Measurements from ENCODE around the gene VPS33B.

The VPS33B gene

DNA sequence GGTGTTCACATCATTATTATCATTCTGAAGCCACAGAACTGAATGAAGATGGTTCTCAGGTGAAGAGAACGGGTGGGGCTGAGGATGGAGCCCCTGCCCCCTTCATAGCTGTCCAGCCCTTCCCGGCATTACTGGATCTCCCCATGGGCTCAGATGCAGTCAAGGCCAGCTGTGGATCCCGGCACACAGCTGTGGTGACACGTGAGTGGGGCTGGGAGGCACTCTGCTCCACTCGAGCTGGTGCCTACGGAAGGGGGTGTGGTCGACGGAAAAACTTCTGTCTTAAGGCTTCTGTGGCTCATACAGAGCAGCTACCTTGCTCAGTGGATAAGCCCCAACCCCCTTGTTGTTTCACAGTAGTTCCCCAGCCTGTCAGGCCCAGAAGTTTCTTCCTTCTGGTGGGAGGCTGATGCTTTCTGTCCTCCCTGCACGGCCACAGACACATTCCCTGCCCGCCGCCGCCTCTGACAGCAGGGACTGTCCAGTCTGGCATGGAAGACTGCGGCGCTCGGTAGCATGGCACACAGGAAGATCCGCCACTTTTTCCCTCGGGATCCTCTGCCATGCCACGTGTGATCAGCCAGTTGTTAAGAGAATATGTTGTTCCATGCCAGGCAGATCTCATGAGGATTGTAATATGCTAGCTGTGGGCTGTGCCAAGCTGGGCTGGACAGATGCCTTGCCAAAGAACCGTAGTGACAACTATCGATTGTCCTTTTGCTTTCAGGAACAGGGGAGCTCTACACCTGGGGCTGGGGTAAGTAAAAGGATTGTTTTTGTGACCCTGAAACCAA is 61.9 kb downstream of the VPS33B start:
- DNase-seq (ENCODE audit: low spot score) = no peak
- in situ Hi-C loops (cut with MboI; ENCODE audit: low pct_unique_long_range_greater_than_20kb, low sequenced_read_pairs, unreplicated experiment) = no loop called here
- TF ChIP-seq, protein P1, sequence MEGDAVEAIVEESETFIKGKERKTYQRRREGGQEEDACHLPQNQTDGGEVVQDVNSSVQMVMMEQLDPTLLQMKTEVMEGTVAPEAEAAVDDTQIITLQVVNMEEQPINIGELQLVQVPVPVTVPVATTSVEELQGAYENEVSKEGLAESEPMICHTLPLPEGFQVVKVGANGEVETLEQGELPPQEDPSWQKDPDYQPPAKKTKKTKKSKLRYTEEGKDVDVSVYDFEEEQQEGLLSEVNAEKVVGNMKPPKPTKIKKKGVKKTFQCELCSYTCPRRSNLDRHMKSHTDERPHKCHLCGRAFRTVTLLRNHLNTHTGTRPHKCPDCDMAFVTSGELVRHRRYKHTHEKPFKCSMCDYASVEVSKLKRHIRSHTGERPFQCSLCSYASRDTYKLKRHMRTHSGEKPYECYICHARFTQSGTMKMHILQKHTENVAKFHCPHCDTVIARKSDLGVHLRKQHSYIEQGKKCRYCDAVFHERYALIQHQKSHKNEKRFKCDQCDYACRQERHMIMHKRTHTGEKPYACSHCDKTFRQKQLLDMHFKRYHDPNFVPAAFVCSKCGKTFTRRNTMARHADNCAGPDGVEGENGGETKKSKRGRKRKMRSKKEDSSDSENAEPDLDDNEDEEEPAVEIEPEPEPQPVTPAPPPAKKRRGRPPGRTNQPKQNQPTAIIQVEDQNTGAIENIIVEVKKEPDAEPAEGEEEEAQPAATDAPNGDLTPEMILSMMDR (IDR thresholded peaks at IDR 0.05; ENCODE audit: extremely low read depth, insufficient read depth, missing control alignments) = no peak

DNA sequence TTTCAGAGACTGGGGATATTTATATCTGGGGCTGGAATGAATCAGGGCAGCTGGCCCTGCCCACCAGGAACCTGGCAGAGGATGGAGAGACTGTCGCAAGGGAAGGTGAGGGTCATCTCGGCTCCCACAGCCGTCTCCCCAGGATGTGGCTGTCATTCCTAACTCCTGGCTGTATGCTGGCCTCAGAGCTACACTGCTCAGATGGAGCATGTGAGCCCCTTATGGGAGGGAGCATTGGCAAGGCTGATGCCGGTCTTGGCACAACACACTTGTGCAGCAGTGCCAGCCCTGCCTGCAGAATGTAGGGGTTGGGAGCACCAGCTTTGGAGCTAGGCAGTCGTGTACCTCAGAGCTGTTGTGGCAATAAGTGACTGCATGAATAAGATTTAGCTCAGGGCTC is 62.5 kb downstream of the VPS33B start:
- TF ChIP-seq, protein P1 (IDR thresholded peaks at IDR 0.05; ENCODE audit: extremely low read depth, insufficient read depth, missing control alignments) = no peak
- in situ Hi-C loops (cut with MboI; ENCODE audit: low pct_unique_long_range_greater_than_20kb, low sequenced_read_pairs, unreplicated experiment) = no loop called here
- no peak for DNase-seq (ENCODE audit: low spot score)

DNA sequence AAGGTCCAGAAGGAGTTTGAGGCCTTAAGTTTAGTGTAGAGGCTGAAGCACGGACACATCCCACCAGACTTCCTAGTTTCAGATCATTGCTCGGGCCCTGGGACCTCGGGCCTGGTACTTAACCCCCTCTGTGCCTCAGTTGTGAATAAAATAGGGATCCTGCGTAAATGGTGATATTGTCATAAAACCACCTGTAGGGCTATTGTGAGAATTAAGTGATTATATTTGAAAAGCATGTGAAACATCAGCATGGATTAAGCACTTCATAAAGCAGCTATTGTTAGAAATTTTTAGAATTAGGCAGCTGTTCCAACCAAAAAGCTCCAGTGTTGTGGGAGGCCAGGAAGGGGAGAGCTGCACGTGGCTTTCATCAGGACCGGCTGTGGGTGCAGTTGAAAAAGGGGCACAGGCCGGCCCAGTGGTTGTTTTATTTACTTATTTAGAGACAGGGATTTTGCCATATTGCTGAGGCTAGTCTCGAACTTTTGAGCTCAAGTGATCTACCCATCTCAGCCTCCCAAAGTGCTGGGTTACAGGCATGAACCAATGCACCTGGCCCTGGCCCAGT is 63.3 kb downstream of the VPS33B start:
- no peak for DNase-seq (ENCODE audit: low spot score)
- TF ChIP-seq, protein P1 (IDR thresholded peaks at IDR 0.05; ENCODE audit: extremely low read depth, insufficient read depth, missing control alignments) = no peak
- in situ Hi-C loops (cut with MboI; ENCODE audit: low pct_unique_long_range_greater_than_20kb, low sequenced_read_pairs, unreplicated experiment) = no loop called here

DNA sequence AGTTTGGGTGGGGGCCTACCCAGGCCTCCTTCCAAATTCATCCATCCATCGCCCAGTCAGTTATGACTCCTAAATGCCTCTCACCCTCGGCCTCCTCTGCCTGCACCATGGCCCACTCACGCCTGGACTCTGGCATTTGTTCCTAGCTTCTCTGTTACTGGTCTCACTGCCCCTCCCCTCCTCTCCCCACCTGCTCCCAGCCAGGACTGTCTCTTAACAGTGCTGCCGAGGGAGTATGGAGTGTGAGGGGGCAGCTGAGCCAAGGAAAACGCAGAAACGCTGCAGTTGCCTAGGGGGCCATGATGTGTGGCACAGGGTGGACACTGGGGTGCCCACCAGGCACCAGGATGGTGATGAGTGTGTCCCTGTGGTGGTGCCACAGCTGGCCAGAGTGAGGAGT is 64.6 kb downstream of the VPS33B start:
- DNase-seq (ENCODE audit: low spot score) = no peak
- in situ Hi-C loops (cut with MboI; ENCODE audit: low pct_unique_long_range_greater_than_20kb, low sequenced_read_pairs, unreplicated experiment) = no loop called here
- TF ChIP-seq, protein P1 (IDR thresholded peaks at IDR 0.05; ENCODE audit: extremely low read depth, insufficient read depth, missing control alignments) = no peak

DNA sequence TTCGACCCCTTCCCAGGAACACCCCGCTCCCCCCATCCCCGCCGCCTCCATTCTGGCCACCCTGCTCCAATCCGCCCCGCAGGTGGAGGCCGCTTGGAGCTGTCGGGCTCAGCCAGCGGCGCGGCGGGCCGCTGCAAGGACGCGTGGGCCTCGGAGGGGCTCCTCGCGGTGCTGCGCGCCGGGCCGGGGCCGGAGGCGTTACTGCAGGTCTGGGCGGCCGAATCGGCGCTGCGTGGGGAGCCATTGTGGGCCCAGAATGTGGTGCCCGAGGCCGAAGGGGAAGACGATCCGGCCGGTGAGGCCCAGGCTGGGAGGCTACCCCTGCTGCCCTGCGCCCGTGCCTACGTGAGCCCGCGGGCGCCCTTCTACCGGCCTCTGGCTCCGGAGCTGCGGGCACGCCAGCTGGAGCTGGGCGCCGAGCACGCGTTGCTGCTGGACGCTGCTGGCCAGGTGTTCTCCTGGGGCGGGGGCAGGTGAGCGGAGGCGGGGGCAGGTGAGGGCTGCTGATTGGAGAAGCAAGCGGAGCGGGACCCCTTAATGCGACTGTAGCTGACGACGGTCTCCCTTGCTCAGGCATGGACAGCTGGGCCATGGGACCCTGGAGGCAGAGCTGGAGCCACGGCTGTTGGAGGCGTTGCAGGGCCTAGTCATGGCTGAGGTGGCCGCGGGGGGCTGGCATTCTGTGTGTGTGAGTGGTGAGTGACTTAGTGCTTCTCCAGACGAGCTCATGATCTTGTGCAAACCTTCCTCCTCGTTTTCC is 65.2 kb downstream of the VPS33B start:
- no peak for DNase-seq (ENCODE audit: low spot score)
- in situ Hi-C loops (cut with MboI; ENCODE audit: low pct_unique_long_range_greater_than_20kb, low sequenced_read_pairs, unreplicated experiment) = no loop called here
- TF ChIP-seq, protein P1 (IDR thresholded peaks at IDR 0.05; ENCODE audit: extremely low read depth, insufficient read depth, missing control alignments) = no peak

DNA sequence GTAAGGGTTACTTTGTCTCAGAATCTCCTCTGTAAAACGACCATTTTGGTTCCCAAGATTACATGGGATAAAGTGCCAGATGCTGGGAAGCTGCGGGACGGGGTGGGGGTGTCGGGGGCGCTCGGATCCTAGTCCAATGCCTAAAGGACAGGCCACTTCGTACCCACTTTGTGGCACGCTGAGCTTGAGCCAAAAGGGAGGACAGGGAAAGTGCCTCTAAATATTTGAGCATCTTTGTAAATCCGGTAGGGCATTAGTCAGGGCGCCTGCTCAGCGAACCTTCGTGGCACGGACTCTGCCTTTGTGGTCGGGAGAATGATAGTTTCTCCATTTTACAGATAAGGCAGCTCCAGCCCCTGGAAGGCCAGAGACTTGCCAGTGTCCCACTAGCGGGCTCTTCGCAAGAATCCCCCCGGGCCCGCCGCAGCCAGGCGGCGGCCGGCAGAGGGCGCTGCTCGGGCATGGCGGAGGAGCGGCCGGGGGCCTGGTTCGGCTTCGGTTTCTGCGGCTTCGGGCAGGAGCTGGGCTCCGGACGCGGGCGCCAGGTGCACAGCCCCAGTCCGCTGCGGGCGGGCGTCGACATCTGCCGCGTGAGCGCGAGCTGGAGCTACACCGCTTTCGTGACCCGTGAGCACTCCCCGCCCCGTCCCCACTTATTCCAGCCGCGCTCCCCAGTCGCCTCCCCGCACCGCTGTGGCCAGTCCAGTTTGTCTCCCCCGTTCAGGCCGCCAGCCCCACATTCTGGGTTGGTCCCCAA is 65.9 kb downstream of the VPS33B start:
- TF ChIP-seq, protein P1 (IDR thresholded peaks at IDR 0.05; ENCODE audit: extremely low read depth, insufficient read depth, missing control alignments) = peak; percentile 73
- in situ Hi-C loops (cut with MboI; ENCODE audit: low pct_unique_long_range_greater_than_20kb, low sequenced_read_pairs, unreplicated experiment) = no loop called here
- DNase-seq (ENCODE audit: low spot score) = peak; percentile 90

All from GM13977 (cell line).